Activated CD4-positive, alpha-beta T cell treated with anti-CD3 and anti-CD28 coated beads for 24 hours (primary cell): Measurements from ENCODE around the gene RPS16.
"Not testable (repeated sequence)": the region's sequence is repeated elsewhere in the genome, so short reads cannot be mapped to it uniquely, and the experiment has no call there.

Source experiments
- DNase-seq, 2 donors: peaks; one replicate each; pipeline ENCODE4 v3.0.0-alpha.2; 2020; ENCODE audit warnings: low read depth in 2 of 2

Gene RPS16

GRCh38 chr19:39435499-39436349 is at the start of gene RPS16:
Gene RPS16, minus strand, starts transcription at chr19:39435949. Its CDS starts 54 bp downstream, at chr19:39435895.
- DNase-seq = peak; percentile 99

GRCh38 chr19:39483141-39483540 is 47.4 kb upstream of the RPS16 start:
- DNase-seq = no peak

GRCh38 chr19:39481676-39482075 is 45.9 kb upstream of the RPS16 start:
- no peak for DNase-seq

GRCh38 chr19:39481229-39481545 is 45.4 kb upstream of the RPS16 start:
- DNase-seq = no peak

- DNase-seq = peak; percentile 97 to 99
Measured at GRCh38 chr19:39480337-39481228, 44.8 kb upstream of the RPS16 start, which contains the start of gene TIMM50. Gene TIMM50, plus strand, starts transcription at chr19:39480838. Its CDS starts 16 bp downstream, at chr19:39480854.

- DNase-seq = no peak
Measured at GRCh38 chr19:39479916-39480315, 44.2 kb upstream of the RPS16 start.

- DNase-seq = not testable (repeated sequence)
Measured at GRCh38 chr19:39479319-39479801, 43.6 kb upstream of the RPS16 start.

GRCh38 chr19:39475748-39476147 is 40.0 kb upstream of the RPS16 start:
- DNase-seq = no peak

GRCh38 chr19:39474139-39474620 is 38.4 kb upstream of the RPS16 start:
- peak; percentile 60 to 65 for DNase-seq

- no peak for DNase-seq
Measured at GRCh38 chr19:39473443-39473960, 37.8 kb upstream of the RPS16 start.

- no peak for DNase-seq
Measured at GRCh38 chr19:39472746-39473442, 37.1 kb upstream of the RPS16 start.

- DNase-seq = no peak
Measured at GRCh38 chr19:39471756-39472536, 36.2 kb upstream of the RPS16 start.

GRCh38 chr19:39470724-39471339 is 35.1 kb upstream of the RPS16 start:
- DNase-seq = no peak

- DNase-seq = no peak
Measured at GRCh38 chr19:39469567-39469966, 33.8 kb upstream of the RPS16 start.

- DNase-seq = no peak
Measured at GRCh38 chr19:39469036-39469435, 33.3 kb upstream of the RPS16 start.

GRCh38 chr19:39467941-39468340 is 32.2 kb upstream of the RPS16 start:
- DNase-seq = no peak

- DNase-seq = no peak
Measured at GRCh38 chr19:39465956-39466747, 30.4 kb upstream of the RPS16 start.

- no peak for DNase-seq
Measured at GRCh38 chr19:39463403-39463802, 27.7 kb upstream of the RPS16 start.

- DNase-seq = not testable (repeated sequence)
Measured at GRCh38 chr19:39451257-39451656, 15.5 kb upstream of the RPS16 start.
